ENCODE measurements around the gene FN1. TPM values are rescaled to one million over a fixed set of nuclear protein-coding genes. Genes with fewer than 3 reads are reported as not detected.

Gene FN1
- total and polyA plus RNA-seq, 12 donors = 67.8 to 888 (median 136) TPM

DNA sequence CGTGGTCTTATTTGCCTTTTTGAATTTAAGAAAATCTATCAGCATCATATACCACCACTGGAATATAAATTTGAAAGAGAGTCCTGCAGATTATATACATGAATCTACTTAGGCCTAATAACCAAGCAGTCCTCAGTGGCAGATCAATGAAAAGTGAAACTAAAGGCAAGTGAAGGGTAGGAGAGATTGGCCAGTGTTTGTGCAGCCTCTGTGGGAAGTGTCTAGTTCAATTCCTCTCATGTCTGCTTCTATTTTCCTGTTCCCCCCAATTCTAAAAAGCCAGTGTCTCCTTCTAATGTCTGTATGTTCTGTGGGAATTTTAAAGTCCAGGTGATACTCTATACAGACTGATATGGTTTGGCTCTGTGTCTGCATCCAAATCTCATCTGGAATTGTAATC, 61.9 kb downstream of the FN1 start:
- intact Hi-C loops (cut with DNase I) = no loop called here
- DNase-seq (no peak), ATAC-seq (no peak)
- H3K9me3 ChIP-seq = no peaks in the 10 kb centered on the region
- H3K4me3 ChIP-seq = no peak overlapping the region
- WGBS, 2 donors = 73 to 95% methylated on average over 1 of the region's 1 CpG
- H3K4me1 ChIP-seq = no peaks in the 10 kb centered on the region
- TF ChIP-seq, protein P1, sequence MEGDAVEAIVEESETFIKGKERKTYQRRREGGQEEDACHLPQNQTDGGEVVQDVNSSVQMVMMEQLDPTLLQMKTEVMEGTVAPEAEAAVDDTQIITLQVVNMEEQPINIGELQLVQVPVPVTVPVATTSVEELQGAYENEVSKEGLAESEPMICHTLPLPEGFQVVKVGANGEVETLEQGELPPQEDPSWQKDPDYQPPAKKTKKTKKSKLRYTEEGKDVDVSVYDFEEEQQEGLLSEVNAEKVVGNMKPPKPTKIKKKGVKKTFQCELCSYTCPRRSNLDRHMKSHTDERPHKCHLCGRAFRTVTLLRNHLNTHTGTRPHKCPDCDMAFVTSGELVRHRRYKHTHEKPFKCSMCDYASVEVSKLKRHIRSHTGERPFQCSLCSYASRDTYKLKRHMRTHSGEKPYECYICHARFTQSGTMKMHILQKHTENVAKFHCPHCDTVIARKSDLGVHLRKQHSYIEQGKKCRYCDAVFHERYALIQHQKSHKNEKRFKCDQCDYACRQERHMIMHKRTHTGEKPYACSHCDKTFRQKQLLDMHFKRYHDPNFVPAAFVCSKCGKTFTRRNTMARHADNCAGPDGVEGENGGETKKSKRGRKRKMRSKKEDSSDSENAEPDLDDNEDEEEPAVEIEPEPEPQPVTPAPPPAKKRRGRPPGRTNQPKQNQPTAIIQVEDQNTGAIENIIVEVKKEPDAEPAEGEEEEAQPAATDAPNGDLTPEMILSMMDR (IDR thresholded peaks at IDR 0.05) = no peak
- peaks cover 0 to 100% (median 13%) of the 10 kb centered on the region in 9 donors for H3K36me3 ChIP-seq
- no peak overlapping the region for H3K27ac ChIP-seq
- no peaks in the 10 kb centered on the region for H3K27me3 ChIP-seq

DNA sequence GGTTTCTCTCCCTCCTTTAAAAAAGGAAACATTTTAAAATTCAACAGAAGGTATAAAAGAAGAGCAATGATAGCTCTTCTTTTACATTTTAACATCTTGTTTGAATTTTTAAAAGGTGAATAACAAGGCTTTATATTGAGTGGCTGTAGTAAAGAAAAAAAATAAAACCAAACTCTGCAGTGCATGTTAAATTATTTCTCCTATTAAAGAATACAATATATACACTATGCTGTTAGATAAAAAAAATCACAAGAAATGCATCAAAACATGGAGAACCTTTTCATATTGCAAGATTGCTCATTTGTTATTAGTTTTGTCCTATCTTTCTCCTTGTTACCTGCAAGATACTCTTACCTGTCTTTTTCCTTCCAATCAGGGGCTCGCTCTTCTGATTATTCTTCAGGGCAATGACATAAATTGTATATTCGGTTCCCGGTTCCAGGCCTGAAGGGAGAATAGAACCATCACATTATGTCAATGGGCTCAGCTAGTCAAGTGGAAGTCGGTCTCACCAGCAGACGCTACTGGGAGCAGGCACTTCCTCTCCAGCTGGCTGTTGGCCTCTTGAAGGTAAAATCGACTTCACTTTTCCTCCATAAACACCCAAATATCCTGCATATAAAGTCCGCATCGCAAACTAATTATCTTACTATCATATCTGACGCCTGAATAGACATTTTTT, 62.8 kb downstream of the FN1 start:
- intact Hi-C loops (cut with DNase I) = no loop called here
- Histone ChIP-seq H3K9me3 (no peaks in the 10 kb centered on the region), H3K27ac (no peak overlapping the region), H3K36me3 (peaks cover 0 to 100% (median 13%) of the 10 kb centered on the region in 9 donors), H3K4me1 (no peaks in the 10 kb centered on the region), H3K27me3 (no peaks in the 10 kb centered on the region), H3K4me3 (no peak overlapping the region)
- ATAC-seq (no peak), DNase-seq (no peak)
- TF ChIP-seq, protein P1 (IDR thresholded peaks at IDR 0.05) = no peak
- WGBS, 2 donors = 90 to 93% methylated on average over 9 of the region's 9 CpGs

DNA sequence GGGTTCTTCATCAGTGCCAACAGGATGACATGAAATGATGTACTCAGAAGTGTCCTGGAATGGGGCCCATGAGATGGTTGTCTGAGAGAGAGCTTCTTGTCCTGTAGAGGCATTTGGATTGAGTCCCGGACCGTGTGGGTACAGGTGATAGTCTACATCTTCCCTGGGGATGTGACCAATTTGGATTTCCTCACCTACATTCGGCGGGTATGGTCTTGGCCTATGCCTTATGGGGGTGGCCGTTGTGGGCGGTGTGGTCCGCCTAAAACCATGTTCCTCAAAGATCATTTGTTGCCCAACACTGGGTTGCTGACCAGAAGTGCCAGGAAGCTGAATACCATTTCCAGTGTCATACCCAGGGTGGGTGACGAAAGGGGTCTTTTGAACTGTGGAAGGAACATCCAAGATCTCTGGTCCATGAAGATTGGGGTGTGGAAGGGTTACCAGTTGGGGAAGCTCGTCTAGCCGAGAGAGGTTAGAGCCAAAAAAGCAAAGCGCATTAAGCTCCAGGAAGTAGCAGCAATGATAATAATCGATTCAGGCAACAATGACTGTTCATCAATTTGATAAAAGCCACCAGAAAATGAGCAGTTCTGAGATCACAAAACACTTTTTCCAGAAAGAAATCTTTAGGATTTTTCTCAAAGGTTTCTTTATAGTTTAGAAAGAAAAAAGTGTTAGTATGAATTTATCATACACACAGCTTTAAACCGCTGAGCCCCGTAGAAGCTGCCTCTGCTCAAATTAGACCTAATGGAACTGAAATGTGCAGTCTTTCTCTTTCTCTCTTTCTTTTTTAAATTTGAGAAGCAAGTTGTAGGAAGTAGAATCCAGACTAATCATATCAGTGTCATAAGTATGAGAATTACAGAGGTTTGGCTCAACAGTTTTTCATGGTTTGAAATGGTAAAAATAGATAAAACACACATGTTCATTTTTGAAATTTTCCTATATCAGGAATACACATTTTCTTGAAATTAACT, 63.7 kb downstream of the FN1 start:
- no peak overlapping the region for H3K27ac ChIP-seq
- WGBS, 2 donors = 88 to 90% methylated on average over 14 of the region's 14 CpGs

More for the DNA sequence above, 63.7 kb downstream of the FN1 start:
- TF ChIP-seq, protein P1 (IDR thresholded peaks at IDR 0.05) = no peak
- Histone ChIP-seq H3K4me1 (no peaks in the 10 kb centered on the region), H3K9me3 (no peaks in the 10 kb centered on the region), H3K36me3 (peaks cover 0 to 100% (median 21%) of the 10 kb centered on the region in 9 donors), H3K27me3 (no peaks in the 10 kb centered on the region), H3K4me3 (no peak overlapping the region)
- ATAC-seq (peak in 1 of 8 donors; percentile 19), DNase-seq (no peak)
- intact Hi-C loops (cut with DNase I) = no loop called here
